HUES64 (cell line): ENCODE data around the gene TBC1D10A.

Source experiments
- H3K27ac ChIP-seq: 2 replicates; pipeline ENCODE4 v1.7.0; 2013; ENCODE audit warnings: low read depth, low read length, inconsistent platforms
- H3K27me3 ChIP-seq: 2 replicates; pipeline ENCODE4 v1.6.1; 2013; ENCODE audit warnings: mild to moderate bottlenecking, low read length; ENCODE audit not compliant: insufficient read depth
- H3K36me3 ChIP-seq: 2 replicates; pipeline ENCODE4 v1.6.1; 2013; ENCODE audit warnings: mild to moderate bottlenecking, low read length; ENCODE audit not compliant: insufficient read depth
- H3K4me1 ChIP-seq: 2 replicates; pipeline ENCODE4 v1.6.1; 2013; ENCODE audit warnings: mild to moderate bottlenecking, low read length, moderate library complexity; ENCODE audit not compliant: insufficient read depth
- H3K4me3 ChIP-seq: 2 replicates; pipeline ENCODE4 v1.5.1; 2013; ENCODE audit warnings: mild to moderate bottlenecking, low read length, moderate library complexity
- H3K9ac ChIP-seq: 2 replicates; pipeline ENCODE4 v1.6.1; 2013; ENCODE audit warnings: mild to moderate bottlenecking, low read depth, low read length
- H3K9me3 ChIP-seq: 2 replicates; pipeline ENCODE4 v1.6.1; 2013; ENCODE audit warnings: low read depth, low read length; ENCODE audit not compliant: insufficient read depth
- WGBS: fragments of 150-250, 120-280 bp; methylation state at CpG from one replicate; pipeline ENCODE4 v1.1.7; 2013; ENCODE audit warnings: missing lambda C conversion rate; 5-methylcytosine and 5-hydroxymethylcytosine counted together

The TBC1D10A gene

DNA sequence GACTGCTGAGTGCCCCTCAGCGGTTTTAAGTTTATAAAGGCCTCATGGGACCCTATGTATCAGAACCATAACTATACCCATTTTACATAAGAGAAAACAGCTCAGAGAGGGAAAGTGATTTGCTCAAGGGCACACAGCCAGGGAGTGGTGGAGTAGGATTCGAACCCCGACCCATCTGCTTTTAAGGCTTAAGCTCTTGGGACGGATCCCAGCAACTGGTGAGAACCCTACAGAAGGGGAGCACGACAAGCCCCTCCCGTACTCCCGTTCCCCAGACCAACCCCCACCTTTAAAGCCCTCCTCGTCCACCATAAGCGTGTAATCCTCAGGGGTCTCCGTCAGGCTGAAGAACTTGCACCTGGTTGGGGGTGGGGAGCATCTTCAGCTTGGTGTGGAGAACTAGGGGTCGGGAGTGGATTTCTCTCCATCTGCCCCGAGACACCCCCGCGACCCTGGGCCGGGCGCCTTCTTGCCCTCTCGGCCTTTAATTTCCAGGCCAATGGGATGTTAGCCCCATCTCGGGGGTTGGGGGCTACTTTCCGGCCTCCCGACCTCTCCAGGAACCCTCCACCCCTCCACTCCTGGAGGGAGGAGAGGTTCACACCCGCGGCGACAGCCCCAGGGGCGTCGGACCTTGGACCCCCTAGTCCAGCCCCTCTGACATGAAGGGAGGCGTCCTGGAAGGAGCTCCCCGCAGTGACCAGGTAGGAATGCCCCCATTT is 38.2 kb downstream of the TBC1D10A start:
- Histone ChIP-seq H3K4me1 (peaks cover 9% of the 10 kb centered on the region), H3K9me3 (no peaks in the 10 kb centered on the region), H3K27me3 (peaks cover 6% of the 10 kb centered on the region; the same call in 1 of the 2 replicates), H3K36me3 (0 out of 2 replicates have a peak, but pooled peaks cover 2% of the 10 kb centered on the region), H3K27ac (no peak overlapping the region; the same call in 1 of the 2 replicates), H3K9ac (0 out of 2 replicates have a peak overlapping the region, but pooled peaks have one; percentile 34), H3K4me3 (peak overlapping the region; percentile 70)
- WGBS, result 18% methylated on average over 25 of the region's 27 CpGs

DNA sequence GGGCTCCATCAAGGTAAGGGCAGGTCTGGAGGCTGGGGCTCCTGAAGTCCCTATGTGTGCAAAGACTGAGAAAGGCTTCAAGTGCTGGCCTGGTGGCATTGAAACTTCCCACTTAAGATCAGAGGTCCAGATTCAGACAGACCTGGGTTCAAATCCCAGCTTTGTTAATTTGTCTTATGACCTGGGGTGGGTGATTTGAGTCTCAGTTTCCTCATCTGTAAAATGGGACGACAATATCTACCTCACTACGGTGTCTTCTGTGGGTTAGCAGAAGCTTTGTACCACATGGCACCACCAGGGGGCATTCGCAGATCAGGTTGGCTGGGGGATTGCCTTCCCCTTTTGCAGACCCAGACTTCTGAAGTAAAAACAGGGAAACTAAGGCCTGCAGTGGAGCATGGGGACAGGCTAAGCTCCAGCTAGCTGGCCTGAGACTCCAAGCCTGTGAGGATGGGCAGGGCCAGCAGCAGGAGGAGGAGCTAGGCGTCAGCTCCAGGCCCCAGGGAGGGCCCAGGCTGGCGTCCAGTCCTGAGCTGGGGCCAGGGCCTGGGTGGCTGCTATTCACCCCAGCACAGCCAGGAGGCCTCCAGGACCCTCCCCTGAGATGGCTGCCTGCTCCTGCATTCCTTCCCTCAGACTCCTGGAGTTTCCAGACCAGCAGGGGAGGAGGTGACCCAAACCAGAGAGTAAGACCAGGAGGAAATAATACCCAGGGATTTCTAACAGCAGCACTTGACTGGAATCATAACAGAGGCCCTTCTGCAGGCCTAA is 38.9 kb downstream of the TBC1D10A start:
- peak overlapping the region; percentile 70; the same call in 1 of the 2 replicates for H3K4me3 ChIP-seq
- H3K9ac ChIP-seq, result no peak overlapping the region
- H3K36me3 ChIP-seq, result 0 out of 2 replicates have a peak, but pooled peaks cover 2% of the 10 kb centered on the region
- 14% methylated on average over 5 of the region's 5 CpGs for WGBS
- peaks cover 6% of the 10 kb centered on the region; the same call in 1 of the 2 replicates for H3K27me3 ChIP-seq
- peaks cover 9% of the 10 kb centered on the region for H3K4me1 ChIP-seq
- H3K9me3 ChIP-seq, result no peaks in the 10 kb centered on the region
- H3K27ac ChIP-seq, result peak overlapping the region; percentile 37; the same call in 1 of the 2 replicates

DNA sequence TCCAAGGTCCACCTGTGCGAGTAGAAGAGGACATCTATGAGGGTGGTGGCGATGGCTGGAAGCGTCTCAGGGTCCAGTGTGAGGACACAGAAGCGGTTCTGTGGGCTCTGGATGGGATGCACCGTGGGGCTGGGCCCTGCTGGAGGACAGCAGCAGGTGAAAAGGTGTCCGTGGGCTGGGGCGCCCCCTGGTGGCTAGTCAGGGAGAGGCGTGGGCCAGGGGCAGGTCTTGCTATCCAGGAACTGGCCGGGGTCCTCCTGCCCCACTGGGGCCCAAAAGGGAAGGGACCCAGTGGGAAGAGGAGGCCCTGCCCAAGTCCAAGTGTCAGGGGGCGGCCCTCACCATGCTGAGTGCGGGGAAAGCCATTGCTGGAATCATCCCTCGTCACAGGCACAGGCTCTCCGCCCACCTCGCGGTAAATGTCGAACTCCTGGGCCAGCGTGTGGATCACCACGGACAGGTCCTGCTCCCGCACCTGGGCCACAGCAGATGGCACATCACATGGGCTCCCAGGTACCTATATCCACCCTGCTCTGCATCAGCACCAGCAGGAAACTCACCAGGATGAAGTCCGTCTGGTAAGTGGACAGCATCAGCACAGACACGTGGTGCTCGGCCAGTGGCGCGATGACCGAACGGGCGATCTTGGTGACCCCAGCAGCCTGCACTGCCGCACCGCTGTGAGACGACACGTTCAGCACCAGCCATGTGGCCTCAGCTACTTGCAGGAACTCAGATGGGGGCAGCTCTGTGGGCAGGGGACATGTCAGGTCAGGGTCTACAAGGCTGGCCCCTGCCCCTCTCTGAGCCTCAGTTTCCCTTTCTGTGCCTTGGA is 39.7 kb downstream of the TBC1D10A start:
- H3K27ac ChIP-seq, result no peak overlapping the region
- peaks cover 9% of the 10 kb centered on the region for H3K4me1 ChIP-seq
- no peak overlapping the region for H3K4me3 ChIP-seq
- H3K27me3 ChIP-seq, result peaks cover 6% of the 10 kb centered on the region; the same call in 1 of the 2 replicates
- H3K36me3 ChIP-seq, result no peaks in the 10 kb centered on the region
- no peak overlapping the region for H3K9ac ChIP-seq
- H3K9me3 ChIP-seq, result no peaks in the 10 kb centered on the region
- 68% methylated on average over 31 of the region's 31 CpGs for WGBS

DNA sequence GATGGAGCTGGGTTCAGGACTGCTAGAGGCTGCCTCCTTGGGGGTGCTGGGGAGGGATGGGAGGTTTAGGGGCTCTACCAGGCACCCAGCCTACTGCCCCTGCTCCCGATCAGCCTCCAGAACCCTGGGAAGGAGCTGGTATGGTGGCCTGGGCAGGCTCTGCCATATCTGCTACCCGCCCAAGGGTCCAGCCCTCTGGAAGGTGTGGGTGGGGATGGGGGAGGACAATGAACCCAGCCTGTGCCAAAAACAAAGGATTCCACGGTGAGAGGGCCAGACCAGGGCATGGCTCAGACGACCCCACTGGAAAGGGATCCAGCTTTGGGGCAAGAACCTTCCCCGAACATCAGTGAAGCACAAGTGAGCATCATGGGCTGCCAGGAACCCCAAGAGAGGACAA is 40.4 kb downstream of the TBC1D10A start:
- 92% methylated on average over 5 of the region's 5 CpGs for WGBS
- H3K9ac ChIP-seq, result no peak overlapping the region
- H3K27me3 ChIP-seq, result peaks cover 6% of the 10 kb centered on the region; the same call in 1 of the 2 replicates
- H3K4me1 ChIP-seq, result peaks cover 9% of the 10 kb centered on the region
- H3K4me3 ChIP-seq, result no peak overlapping the region
- no peak overlapping the region for H3K27ac ChIP-seq
- no peaks in the 10 kb centered on the region for H3K36me3 ChIP-seq
- no peaks in the 10 kb centered on the region for H3K9me3 ChIP-seq

DNA sequence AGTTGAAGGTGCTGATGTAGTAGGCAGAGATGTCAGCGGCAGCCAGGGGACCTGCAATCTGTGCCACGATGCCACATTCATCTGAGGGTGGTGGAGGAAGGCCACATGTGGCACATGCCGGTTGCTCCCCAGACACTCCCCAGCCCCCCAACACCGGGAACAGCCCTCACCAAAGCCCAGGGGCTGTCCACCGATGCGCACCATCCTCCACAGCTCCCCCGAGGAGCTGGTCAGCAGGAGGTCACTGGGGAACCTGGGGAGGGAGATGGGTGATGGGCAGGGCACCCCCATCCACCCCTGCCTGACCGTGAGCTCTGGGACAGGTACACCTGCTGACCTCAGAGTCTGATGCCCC is 40.9 kb downstream of the TBC1D10A start:
- Histone ChIP-seq H3K4me1 (peaks cover 5% of the 10 kb centered on the region), H3K27me3 (peaks cover 6% of the 10 kb centered on the region; the same call in 1 of the 2 replicates), H3K4me3 (no peak overlapping the region), H3K36me3 (no peaks in the 10 kb centered on the region), H3K9ac (no peak overlapping the region), H3K27ac (no peak overlapping the region), H3K9me3 (no peaks in the 10 kb centered on the region)
- 96% methylated on average over 7 of the region's 8 CpGs for WGBS

DNA sequence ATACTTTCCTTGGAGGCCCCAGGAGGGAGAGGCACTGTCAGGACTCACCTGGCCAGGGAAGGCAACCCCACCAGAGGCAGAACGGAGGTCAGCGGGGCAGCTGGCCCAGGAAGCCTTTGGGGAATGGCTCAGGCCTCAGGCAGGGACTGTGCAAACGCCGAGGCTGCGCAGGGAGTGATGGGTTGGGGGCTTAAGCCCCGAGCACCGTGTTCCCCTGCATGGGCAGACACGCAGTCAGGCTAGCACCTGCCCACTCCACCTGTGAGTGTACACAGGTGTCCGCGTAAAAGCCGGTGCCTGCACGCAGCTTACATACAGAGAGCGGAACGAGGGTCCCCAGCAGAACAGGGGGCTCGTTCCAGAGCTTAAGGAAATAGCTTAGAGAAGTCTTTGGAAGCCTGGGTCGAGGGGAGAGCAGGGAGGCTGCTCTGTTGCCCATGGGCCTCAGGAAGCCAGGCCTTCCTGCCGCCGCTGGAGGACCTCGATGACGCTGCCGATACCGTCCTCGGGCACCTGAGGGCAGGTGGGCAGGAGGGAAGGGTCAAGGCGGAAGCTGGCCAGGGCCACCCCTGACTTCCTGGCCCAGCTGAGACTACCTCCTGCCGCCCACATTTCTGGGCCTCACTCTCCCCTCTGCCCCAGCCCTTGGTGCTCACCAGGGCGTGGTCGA is 41.4 kb downstream of the TBC1D10A start:
- Histone ChIP-seq H3K36me3 (no peaks in the 10 kb centered on the region), H3K27ac (no peak overlapping the region), H3K4me1 (peaks cover 3% of the 10 kb centered on the region), H3K9ac (no peak overlapping the region), H3K4me3 (no peak overlapping the region), H3K27me3 (peaks cover 6% of the 10 kb centered on the region; the same call in 1 of the 2 replicates), H3K9me3 (no peaks in the 10 kb centered on the region)
- 92% methylated on average over 27 of the region's 27 CpGs for WGBS

DNA sequence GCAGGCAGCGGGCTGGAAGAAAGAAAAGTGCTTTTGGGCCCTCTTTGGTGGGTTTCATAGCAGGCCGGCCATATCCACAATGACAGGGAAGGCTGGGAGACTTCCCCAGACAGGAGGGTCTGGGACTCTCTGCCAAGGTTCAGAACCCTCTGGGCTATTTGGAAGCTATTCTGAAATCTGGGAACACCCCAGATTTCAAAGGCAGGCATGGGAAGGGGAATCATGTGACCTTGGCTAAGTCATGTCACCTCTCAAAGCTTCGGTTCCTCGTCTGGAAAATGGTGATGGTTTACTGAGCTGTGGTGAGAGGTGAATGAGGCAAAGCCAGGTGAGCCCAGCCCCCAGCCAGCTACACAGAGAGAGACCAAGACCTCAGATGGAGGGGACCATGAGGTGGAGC is 42.1 kb downstream of the TBC1D10A start:
- Histone ChIP-seq H3K4me1 (no peaks in the 10 kb centered on the region; the same call in 1 of the 2 replicates), H3K36me3 (no peaks in the 10 kb centered on the region), H3K9ac (no peak overlapping the region), H3K27ac (no peak overlapping the region), H3K9me3 (no peaks in the 10 kb centered on the region), H3K4me3 (no peak overlapping the region), H3K27me3 (peaks cover 6% of the 10 kb centered on the region; the same call in 1 of the 2 replicates)
- 93% methylated on average over 4 of the region's 4 CpGs for WGBS

DNA sequence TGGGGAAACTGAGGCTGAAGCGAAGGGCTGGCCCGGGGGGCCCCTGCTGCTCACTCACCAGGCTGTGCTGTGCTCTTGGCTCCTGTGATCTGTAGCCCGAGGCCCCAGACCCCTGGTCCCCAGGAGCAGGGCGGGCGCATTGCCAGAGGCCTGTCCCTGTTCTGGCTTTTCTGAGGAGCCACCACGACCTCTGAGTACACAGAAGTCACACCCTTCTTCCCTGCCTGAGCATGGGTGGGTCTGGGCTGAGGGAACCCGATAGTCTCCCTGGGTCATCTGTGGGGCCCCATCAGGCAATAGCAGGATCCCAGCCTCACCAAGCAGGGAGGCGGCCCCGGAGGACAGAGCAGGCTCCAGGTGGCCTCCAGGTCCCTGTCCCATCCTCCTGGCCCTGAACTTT is 42.6 kb downstream of the TBC1D10A start:
- no peak overlapping the region for H3K4me3 ChIP-seq
- H3K27me3 ChIP-seq, result peaks cover 6% of the 10 kb centered on the region; the same call in 1 of the 2 replicates
- H3K27ac ChIP-seq, result no peak overlapping the region
- no peaks in the 10 kb centered on the region for H3K36me3 ChIP-seq
- no peak overlapping the region for H3K9ac ChIP-seq
- H3K4me1 ChIP-seq, result no peaks in the 10 kb centered on the region; the same call in 1 of the 2 replicates
- H3K9me3 ChIP-seq, result no peaks in the 10 kb centered on the region
- 89% methylated on average over 9 of the region's 9 CpGs for WGBS

DNA sequence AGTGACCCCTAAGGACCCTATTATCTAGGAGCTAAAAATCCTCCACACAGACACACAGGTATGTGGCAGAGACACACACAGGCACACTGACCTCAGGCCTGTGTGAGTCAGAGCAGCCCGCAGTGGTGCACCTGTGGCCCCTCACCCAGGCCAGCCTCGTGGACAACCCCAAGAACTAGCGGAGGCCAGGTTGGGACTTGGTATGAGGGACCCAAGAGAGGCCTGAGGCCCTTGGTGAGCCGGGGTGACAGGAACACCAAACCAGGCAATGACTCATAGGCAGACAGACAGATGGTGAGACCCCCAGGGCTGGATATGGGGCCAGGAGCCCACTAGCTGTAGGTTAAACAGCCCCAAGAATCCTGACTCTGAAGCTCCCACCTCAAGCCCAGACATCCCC is 43.4 kb downstream of the TBC1D10A start:
- Histone ChIP-seq H3K4me1 (no peaks in the 10 kb centered on the region; the same call in 1 of the 2 replicates), H3K4me3 (no peak overlapping the region), H3K9ac (no peak overlapping the region), H3K27ac (no peak overlapping the region), H3K27me3 (no peaks in the 10 kb centered on the region; the same call in 1 of the 2 replicates), H3K9me3 (no peaks in the 10 kb centered on the region), H3K36me3 (no peaks in the 10 kb centered on the region)
- 90% methylated on average over 4 of the region's 4 CpGs for WGBS

DNA sequence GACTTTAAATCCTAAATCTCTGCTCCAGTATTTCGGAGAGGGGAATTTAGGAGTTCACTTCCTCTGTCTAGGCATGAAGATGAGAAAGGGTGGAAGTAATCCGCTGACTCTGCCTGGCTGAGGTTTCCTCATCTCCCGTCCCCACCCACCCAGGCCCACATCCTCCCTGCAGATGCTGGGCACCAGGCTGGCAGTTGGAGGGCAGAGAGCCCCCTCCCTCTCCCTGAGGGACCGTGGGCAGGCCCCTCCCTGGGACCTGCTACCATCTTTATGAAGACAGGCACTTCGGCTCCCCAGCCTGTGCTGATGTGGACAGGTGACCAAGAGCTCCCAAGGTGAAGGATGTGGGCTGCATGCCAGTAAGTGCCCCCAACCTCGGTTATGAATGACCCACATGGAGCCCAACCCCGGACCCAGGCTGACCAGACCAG is 44.1 kb downstream of the TBC1D10A start:
- H3K4me1 ChIP-seq, result peaks cover 4% of the 10 kb centered on the region; the same call in 1 of the 2 replicates

More for the DNA sequence above, 44.1 kb downstream of the TBC1D10A start:
- Histone ChIP-seq H3K27me3 (no peaks in the 10 kb centered on the region), H3K9ac (no peak overlapping the region), H3K27ac (no peak overlapping the region), H3K4me3 (no peak overlapping the region), H3K36me3 (no peaks in the 10 kb centered on the region), H3K9me3 (no peaks in the 10 kb centered on the region)
- 84% methylated on average over 6 of the region's 7 CpGs for WGBS
